HAP-1 (cell line): ENCODE measurements around the gene LRRC74A.

Experiments used
- DNase-seq, 2 experiments: peaks; one replicate each; pipeline ENCODE4 v3.0.0-alpha.2; 2016 to 2020; ENCODE audit warnings: low spot score in 2 of 2
- H3K27me3 ChIP-seq: fragments of 250-450 bp; sonication (Bioruptor Pico); 2 replicates; pipeline ENCODE4 v1.5.1; 2020; ENCODE audit warnings: low read depth, mild to moderate bottlenecking, moderate library complexity
- H3K36me3 ChIP-seq: fragments of 250-450 bp; sonication (Bioruptor Pico); replicated peaks from 2 replicates; pipeline ENCODE4 v1.5.1; 2020; ENCODE audit warnings: mild to moderate bottlenecking
- H3K4me1 ChIP-seq: fragments of 250-450 bp; sonication (Bioruptor Pico); 2 replicates; pipeline ENCODE4 v1.5.1; 2020; ENCODE audit warnings: mild to moderate bottlenecking
- H3K4me3 ChIP-seq: fragments of 250-450 bp; sonication (Bioruptor Pico); 2 replicates; pipeline ENCODE4 v1.5.1; 2020; ENCODE audit warnings: mild to moderate bottlenecking, moderate library complexity
- H3K9me3 ChIP-seq: fragments of 250-450 bp; sonication (Bioruptor Pico); 2 replicates; pipeline ENCODE4 v1.5.1; 2020; ENCODE audit warnings: mild to moderate bottlenecking, moderate library complexity
- in situ Hi-C: fragments of 300-500 bp; cut with MboI; formaldehyde crosslinking; loops from 3 replicates; pipeline ENCODE4 v1.14.3; 2020; ENCODE audit warnings: low sequenced_read_pairs, inconsistent platforms, mixed read lengths

LRRC74A gene

DNA sequence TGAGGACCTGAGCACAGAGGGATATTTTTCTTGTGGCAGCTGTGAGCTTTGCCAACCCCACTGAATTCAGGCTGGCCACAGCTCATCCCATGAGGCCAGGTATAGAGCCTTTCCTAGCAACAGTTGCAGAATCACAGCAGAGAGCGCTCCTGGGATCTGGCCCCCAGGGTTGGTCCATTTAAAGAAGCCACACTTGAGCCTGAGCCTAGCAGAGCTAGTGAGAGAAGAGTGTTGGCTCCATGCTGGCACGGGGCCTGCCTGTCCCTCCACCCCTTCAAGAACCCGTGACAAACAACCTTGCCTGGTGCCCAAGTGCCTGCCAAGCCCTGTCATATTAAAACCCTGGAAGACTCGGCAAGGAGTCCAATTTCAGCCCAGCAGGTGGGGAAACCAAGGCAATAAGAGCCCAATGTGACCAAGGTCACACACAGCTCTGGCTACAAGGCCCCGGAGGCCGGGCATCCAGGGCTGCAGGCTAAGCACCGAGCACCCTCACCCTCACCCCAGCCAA, 91.6 kb downstream of the LRRC74A start:
- no peaks in the 10 kb centered on the region for H3K9me3 ChIP-seq
- DNase-seq: no peak
- no peaks in the 10 kb centered on the region for H3K36me3 ChIP-seq
- in situ Hi-C loops: no loop called here
- no peak overlapping the region for H3K4me3 ChIP-seq
- H3K27me3 ChIP-seq: no peaks in the 10 kb centered on the region
- peaks cover 25% of the 10 kb centered on the region for H3K4me1 ChIP-seq

DNA sequence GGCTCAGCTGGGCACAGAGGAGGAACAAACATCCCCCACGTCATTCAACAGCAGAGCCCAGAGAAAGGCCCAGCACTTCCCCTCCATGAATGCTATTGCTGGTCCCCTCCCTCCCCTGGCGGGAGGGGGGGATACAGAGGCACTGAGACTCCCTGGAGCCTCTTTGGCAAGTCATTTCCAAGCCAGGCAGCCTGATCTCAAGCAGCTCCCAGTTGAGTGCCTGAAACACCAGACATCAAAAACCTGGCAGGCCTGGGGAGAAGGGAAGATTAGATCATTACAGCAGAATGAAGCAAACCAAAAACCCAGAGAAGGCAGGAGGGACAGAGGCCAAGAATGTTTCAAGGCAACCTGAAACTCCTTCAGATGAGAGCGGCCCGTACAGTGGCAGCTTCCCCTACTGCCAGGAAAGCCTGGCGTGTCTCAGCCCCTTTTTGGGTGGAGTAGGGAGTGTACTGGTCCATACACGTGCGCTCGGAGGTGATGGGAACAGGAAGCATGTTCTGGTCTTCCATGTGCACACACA, 92.1 kb downstream of the LRRC74A start:
- in situ Hi-C loops: no loop called here
- peaks cover 30% of the 10 kb centered on the region for H3K4me1 ChIP-seq
- no peaks in the 10 kb centered on the region for H3K27me3 ChIP-seq
- no peak for DNase-seq
- no peaks in the 10 kb centered on the region for H3K36me3 ChIP-seq
- no peaks in the 10 kb centered on the region for H3K9me3 ChIP-seq
- no peak overlapping the region for H3K4me3 ChIP-seq

GRCh38 chr14:76918782-76919394, 92.7 kb downstream of the LRRC74A start:
- Histone ChIP-seq H3K4me3 (no peak overlapping the region), H3K4me1 (peaks cover 31% of the 10 kb centered on the region), H3K9me3 (no peaks in the 10 kb centered on the region), H3K36me3 (no peaks in the 10 kb centered on the region), H3K27me3 (no peaks in the 10 kb centered on the region)
- DNase-seq: peak; percentile 48 to 80
- in situ Hi-C loops: no loop called here
